ENCODE results near the gene ANKFN1. TPM values are rescaled to one million over a fixed set of nuclear protein-coding genes. Genes with fewer than 3 reads are reported as not detected.

The ANKFN1 gene
- total and polyA plus RNA-seq, 10 of the 15 experiments (the other 5 are each of a cell fraction or from before 2014, with no cell fraction given): 0.19 TPM; not detected in 9

- POLR2A ChIA-PET: no interaction called here
- no peak overlapping the region for H3K9ac ChIP-seq (ENCODE audit: control insufficient read depth, insufficient read depth, low read length)
- no peaks in the 10 kb centered on the region for H3K36me3 ChIP-seq (ENCODE audit: control insufficient read depth in 2 of 2, insufficient read depth in 2 of 2, low read length in 1 of 2)
- no peak overlapping the region for H3K27ac ChIP-seq (ENCODE audit: control insufficient read depth, insufficient read depth)
- no peaks in the 10 kb centered on the region for H3K27me3 ChIP-seq (replicated peaks in 1 of 2; ENCODE audit: control insufficient read depth in 2 of 2, insufficient read depth in 2 of 2, low read length in 1 of 2)
- DNase-seq (ENCODE audit: low read depth, low spot score): no peak
- H4K20me1 ChIP-seq (ENCODE audit: control insufficient read depth, insufficient read depth): no peaks in the 10 kb centered on the region
- intact Hi-C loops (cut with micrococcal nuclease; ENCODE audit: unreplicated experiment) (no loop called here), in situ Hi-C loops (cut with MboI) (no loop called here)
- H3K79me2 ChIP-seq (ENCODE audit: control insufficient read depth, insufficient read depth, low read length): no peaks in the 10 kb centered on the region
- CTCF ChIA-PET: no interaction called here
- no peak for FAIRE-seq
- H3K9me3 ChIP-seq (replicated peaks; ENCODE audit: control insufficient read depth, insufficient read depth, low read length): no peaks in the 10 kb centered on the region
- SMC1A ChIA-PET (ENCODE audit: uncharacterized antibody, unreplicated experiment): no interaction called here
- H3K4me3 ChIP-seq: no peak overlapping the region
- H2AFZ ChIP-seq (ENCODE audit: control insufficient read depth, low read depth, low read length): no peak overlapping the region
- no peak for TF ChIP-seq MTA3 (IDR thresholded peaks at IDR 0.05; ENCODE audit: borderline replicate concordance, low read length)
- TF ChIP-seq IKZF1 (conservative IDR thresholded peaks at IDR 0.05): no peak
- TF ChIP-seq TAF1 (IDR thresholded peaks at IDR 0.05; ENCODE audit: borderline replicate concordance, low read depth, low read length): no peak
- TF ChIP-seq RB1 (IDR thresholded peaks at IDR 0.05; ENCODE audit: borderline replicate concordance): no peak
- no peak for TF ChIP-seq RAD51 (IDR thresholded peaks at IDR 0.05)
- no peak for TF ChIP-seq POLR2AphosphoS2 (IDR thresholded peaks at IDR 0.05; ENCODE audit: low read depth, low read length)
- no peak for TF ChIP-seq NR2C1 (IDR thresholded peaks at IDR 0.05)
- no peak for TF ChIP-seq CUX1 (IDR thresholded peaks at IDR 0.05; ENCODE audit: insufficient replicate concordance, low read depth, low read length)
- 0 out of 2 replicates have a peak, but pooled peaks cover 3% of the 10 kb centered on the region for H3K4me1 ChIP-seq (ENCODE audit: control insufficient read depth, insufficient read depth, low read length)
- RAD21 ChIA-PET (ENCODE audit: unreplicated experiment): no interaction called here
- ATAC-seq: no peak
- BruUV-seq (replicated peaks): no TSS peak
- 3% methylated on average over 2 of the region's 2 CpGs for WGBS (ENCODE audit: insufficient coverage, insufficient replicate concordance, low lambda C conversion rate, missing lambda C conversion rate)
- no peak overlapping the region for H3K4me2 ChIP-seq (ENCODE audit: control insufficient read depth, insufficient read depth)
Measured at GRCh38 chr17:56426901-56427300, 273.6 kb downstream of the ANKFN1 start.
